ENCODE results near the gene TSNAXIP1. TPM values are rescaled to one million over a fixed set of nuclear protein-coding genes. Genes with fewer than 3 reads are reported as not detected.

The TSNAXIP1 gene
- total and polyA plus RNA-seq, 12 donors, result 0.72 to 18.7 (median 2.3) TPM

- Histone ChIP-seq H3K27me3 (no peaks in the 10 kb centered on the region), H3K9me3 (replicated peaks in 1 of 3) (no peaks in the 10 kb centered on the region), H3K36me3 (replicated peaks in 1 of 2) (peaks cover 0 to 11% of the 10 kb centered on the region in 2 donors), H3K27ac (no peak overlapping the region), H3K4me1 (replicated peaks in 1 of 2) (peaks cover 0 to 8% of the 10 kb centered on the region in 2 donors), H3K4me3 (no peak overlapping the region)
- WGBS, 4 donors, result 92 to 100% (median 97%) methylated on average over 5 of the region's 5 CpGs
- intact Hi-C loops (cut with DNase I), result no loop called here
- no peak for DNase-seq
- TF ChIP-seq, protein P1, sequence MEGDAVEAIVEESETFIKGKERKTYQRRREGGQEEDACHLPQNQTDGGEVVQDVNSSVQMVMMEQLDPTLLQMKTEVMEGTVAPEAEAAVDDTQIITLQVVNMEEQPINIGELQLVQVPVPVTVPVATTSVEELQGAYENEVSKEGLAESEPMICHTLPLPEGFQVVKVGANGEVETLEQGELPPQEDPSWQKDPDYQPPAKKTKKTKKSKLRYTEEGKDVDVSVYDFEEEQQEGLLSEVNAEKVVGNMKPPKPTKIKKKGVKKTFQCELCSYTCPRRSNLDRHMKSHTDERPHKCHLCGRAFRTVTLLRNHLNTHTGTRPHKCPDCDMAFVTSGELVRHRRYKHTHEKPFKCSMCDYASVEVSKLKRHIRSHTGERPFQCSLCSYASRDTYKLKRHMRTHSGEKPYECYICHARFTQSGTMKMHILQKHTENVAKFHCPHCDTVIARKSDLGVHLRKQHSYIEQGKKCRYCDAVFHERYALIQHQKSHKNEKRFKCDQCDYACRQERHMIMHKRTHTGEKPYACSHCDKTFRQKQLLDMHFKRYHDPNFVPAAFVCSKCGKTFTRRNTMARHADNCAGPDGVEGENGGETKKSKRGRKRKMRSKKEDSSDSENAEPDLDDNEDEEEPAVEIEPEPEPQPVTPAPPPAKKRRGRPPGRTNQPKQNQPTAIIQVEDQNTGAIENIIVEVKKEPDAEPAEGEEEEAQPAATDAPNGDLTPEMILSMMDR (IDR thresholded peaks at IDR 0.05), result no peak
- no peak for TF ChIP-seq POLR2A (IDR thresholded peaks at IDR 0.05)
Observed at GRCh38 chr16:67796099-67796718, 10.5 kb upstream of the TSNAXIP1 start.

GRCh38 chr16:67800338-67800926 is 6.3 kb upstream of the TSNAXIP1 start:
- TF ChIP-seq, protein P1 (IDR thresholded peaks at IDR 0.05), result no peak
- no peak for TF ChIP-seq POLR2A (IDR thresholded peaks at IDR 0.05)
- peaks cover 0 to 11% of the 10 kb centered on the region in 2 donors for H3K36me3 ChIP-seq (replicated peaks in 1 of 2)
- no peak overlapping the region for H3K4me3 ChIP-seq
- no peaks in the 10 kb centered on the region for H3K9me3 ChIP-seq (replicated peaks in 1 of 3)
- peaks cover 12 to 16% of the 10 kb centered on the region in 2 donors for H3K4me1 ChIP-seq (replicated peaks in 1 of 2)
- H3K27me3 ChIP-seq, result no peaks in the 10 kb centered on the region
- 61 to 77% (median 70%) methylated on average over 5 to 7 of the region's 7 CpGs for WGBS, 4 donors
- H3K27ac ChIP-seq, result peak overlapping the region in 1 of 5 donors; percentile 50
- intact Hi-C loops (cut with DNase I), result loop anchor here in 1 of 2 donors (5.0 to 10.0 kb wide), 2 partner anchors 76 to 133 kb away; partner anchors contain the start of genes C16orf86 and ENKD1
- DNase-seq, result peak; percentile 31 to 77 (median 62)

- Histone ChIP-seq H3K36me3 (replicated peaks in 1 of 2) (peaks cover 0 to 11% of the 10 kb centered on the region in 2 donors), H3K27me3 (no peaks in the 10 kb centered on the region), H3K4me3 (no peak overlapping the region), H3K27ac (peak overlapping the region in 1 of 5 donors; percentile 50), H3K4me1 (replicated peaks in 1 of 2) (peaks cover 16 to 20% of the 10 kb centered on the region in 2 donors), H3K9me3 (replicated peaks in 1 of 3) (no peaks in the 10 kb centered on the region)
- TF ChIP-seq, protein P1 (IDR thresholded peaks at IDR 0.05), result no peak
- TF ChIP-seq POLR2A (IDR thresholded peaks at IDR 0.05), result no peak
- DNase-seq, result no peak
- WGBS, 4 donors, result 90 to 96% (median 94%) methylated on average over 1 of the region's 1 CpG; no CpG with 5 or more reads in 1 of the 4 donors
- intact Hi-C loops (cut with DNase I), result loop anchor here in 1 of 2 donors (5.0 to 10.0 kb wide), 2 partner anchors 76 to 134 kb away; partner anchors contain the start of genes C16orf86 and ENKD1
Observed at GRCh38 chr16:67801241-67801640, 5.4 kb upstream of the TSNAXIP1 start.

DNA sequence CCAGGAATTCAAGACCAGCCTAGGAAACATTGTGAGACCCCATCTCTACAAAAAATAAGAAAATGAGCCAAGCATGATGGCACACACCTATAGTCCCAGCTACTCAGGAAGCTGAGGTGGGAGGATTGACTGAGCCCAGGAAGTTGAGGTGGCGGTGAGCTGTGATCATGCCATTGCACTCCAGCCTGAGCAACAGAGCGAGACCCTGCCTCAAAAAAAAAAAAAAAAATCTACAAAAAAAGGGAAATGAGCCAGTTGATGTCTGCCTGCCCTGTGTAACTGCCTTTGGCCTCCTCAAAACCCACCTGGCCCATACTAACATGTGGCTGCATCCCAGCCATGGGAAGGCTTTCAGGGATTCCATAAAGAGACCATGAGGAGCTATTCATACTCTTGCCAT is 4.8 kb upstream of the TSNAXIP1 start:
- Histone ChIP-seq H3K4me1 (replicated peaks in 1 of 2) (peaks cover 16 to 20% of the 10 kb centered on the region in 2 donors), H3K4me3 (no peak overlapping the region), H3K9me3 (replicated peaks in 1 of 3) (no peaks in the 10 kb centered on the region), H3K27ac (no peak overlapping the region), H3K36me3 (replicated peaks in 1 of 2) (peaks cover 0 to 11% of the 10 kb centered on the region in 2 donors), H3K27me3 (no peaks in the 10 kb centered on the region)
- intact Hi-C loops (cut with DNase I), result loop anchor here in 1 of 2 donors (5.0 to 10.0 kb wide), 2 partner anchors 77 to 135 kb away; partner anchors contain the start of genes C16orf86 and ENKD1
- WGBS, 4 donors, result 79 to 100% (median 88%) methylated on average over 2 of the region's 2 CpGs
- DNase-seq, result no peak
- TF ChIP-seq POLR2A (IDR thresholded peaks at IDR 0.05), result no peak
- TF ChIP-seq, protein P1 (IDR thresholded peaks at IDR 0.05), result no peak
